ENCODE measurements around the gene GIPC3. TPM values are rescaled to one million over a fixed set of nuclear protein-coding genes. Genes with fewer than 3 reads are reported as not detected.

Gene GIPC3
- total RNA-seq, 5 donors from 2014 or later (not counting 1 experiment from before 2014, with no cell fraction given): 1.5 to 4.3 (median 2.7) TPM

GRCh38 chr19:3631053-3631861, 46.0 kb downstream of the GIPC3 start:
- Histone ChIP-seq H3K4me3 (ENCODE audit: control insufficient read depth in 1 of 2, extremely low read depth in 1 of 2, low read length in 1 of 2) (no peak overlapping the region), H3K27ac (ENCODE audit: low read length) (no peak overlapping the region), H3K36me3 (ENCODE audit: control insufficient read depth in 2 of 2, extremely low read depth in 1 of 2, insufficient read depth in 1 of 2, low read length in 1 of 2) (peaks cover 0 to 2% of the 10 kb centered on the region in 2 donors), H3K4me1 (ENCODE audit: control insufficient read depth in 1 of 2, extremely low read depth in 1 of 2, insufficient read depth in 2 of 2, low read length in 2 of 2) (peaks cover 0 to 8% of the 10 kb centered on the region in 2 experiments), H3K27me3 (replicated peaks in 1 of 2; ENCODE audit: control insufficient read depth in 2 of 2, extremely low read depth in 1 of 2, insufficient read depth in 2 of 2, low read length in 1 of 2) (no peaks in the 10 kb centered on the region), H3K9me3 (no peaks in the 10 kb centered on the region)
- H3K36me3 Mint-ChIP-seq: no peaks in the 10 kb centered on the region
- no peaks in the 10 kb centered on the region for H3K27me3 Mint-ChIP-seq
- no peak overlapping the region for H3K4me3 Mint-ChIP-seq
- WGBS (ENCODE audit: insufficient coverage): 95% methylated on average over 36 of the region's 43 CpGs
- no peak for DNase-seq
- CTCF ChIA-PET: no interaction called here
- no peak for ATAC-seq (replicated peaks in 1 of 4)
- POLR2A ChIA-PET: no interaction called here
- H3K9me3 Mint-ChIP-seq: no peaks in the 10 kb centered on the region
- no peak overlapping the region for H3K27ac Mint-ChIP-seq
- H3K4me1 Mint-ChIP-seq: peaks cover 9 to 13% (median 12%) of the 10 kb centered on the region in 3 donors

GRCh38 chr19:3632098-3632497, 46.8 kb downstream of the GIPC3 start:
- 95% methylated on average over 15 of the region's 16 CpGs for WGBS (ENCODE audit: insufficient coverage)
- Mint-ChIP-seq H3K4me1 (peaks cover 3 to 5% (median 3%) of the 10 kb centered on the region in 3 donors), H3K36me3 (no peaks in the 10 kb centered on the region), H3K9me3 (no peaks in the 10 kb centered on the region), H3K27me3 (no peaks in the 10 kb centered on the region), H3K4me3 (no peak overlapping the region), H3K27ac (no peak overlapping the region)
- ChIA-PET POLR2A (no interaction called here), CTCF (no interaction called here)
- no peak overlapping the region for H3K4me3 ChIP-seq (ENCODE audit: control insufficient read depth in 1 of 2, extremely low read depth in 1 of 2, low read length in 1 of 2)
- no peak overlapping the region for H3K27ac ChIP-seq (ENCODE audit: low read length)
- no peak for DNase-seq
- peaks cover 0 to 6% of the 10 kb centered on the region in 2 experiments for H3K4me1 ChIP-seq (ENCODE audit: control insufficient read depth in 1 of 2, extremely low read depth in 1 of 2, insufficient read depth in 2 of 2, low read length in 2 of 2)
- no peaks in the 10 kb centered on the region for H3K27me3 ChIP-seq (replicated peaks in 1 of 2; ENCODE audit: control insufficient read depth in 2 of 2, extremely low read depth in 1 of 2, insufficient read depth in 2 of 2, low read length in 1 of 2)
- ATAC-seq (replicated peaks in 1 of 4): no peak
- H3K9me3 ChIP-seq: no peaks in the 10 kb centered on the region
- peaks cover 4 to 7% of the 10 kb centered on the region in 2 donors for H3K36me3 ChIP-seq (ENCODE audit: control insufficient read depth in 2 of 2, extremely low read depth in 1 of 2, insufficient read depth in 1 of 2, low read length in 1 of 2)

DNA sequence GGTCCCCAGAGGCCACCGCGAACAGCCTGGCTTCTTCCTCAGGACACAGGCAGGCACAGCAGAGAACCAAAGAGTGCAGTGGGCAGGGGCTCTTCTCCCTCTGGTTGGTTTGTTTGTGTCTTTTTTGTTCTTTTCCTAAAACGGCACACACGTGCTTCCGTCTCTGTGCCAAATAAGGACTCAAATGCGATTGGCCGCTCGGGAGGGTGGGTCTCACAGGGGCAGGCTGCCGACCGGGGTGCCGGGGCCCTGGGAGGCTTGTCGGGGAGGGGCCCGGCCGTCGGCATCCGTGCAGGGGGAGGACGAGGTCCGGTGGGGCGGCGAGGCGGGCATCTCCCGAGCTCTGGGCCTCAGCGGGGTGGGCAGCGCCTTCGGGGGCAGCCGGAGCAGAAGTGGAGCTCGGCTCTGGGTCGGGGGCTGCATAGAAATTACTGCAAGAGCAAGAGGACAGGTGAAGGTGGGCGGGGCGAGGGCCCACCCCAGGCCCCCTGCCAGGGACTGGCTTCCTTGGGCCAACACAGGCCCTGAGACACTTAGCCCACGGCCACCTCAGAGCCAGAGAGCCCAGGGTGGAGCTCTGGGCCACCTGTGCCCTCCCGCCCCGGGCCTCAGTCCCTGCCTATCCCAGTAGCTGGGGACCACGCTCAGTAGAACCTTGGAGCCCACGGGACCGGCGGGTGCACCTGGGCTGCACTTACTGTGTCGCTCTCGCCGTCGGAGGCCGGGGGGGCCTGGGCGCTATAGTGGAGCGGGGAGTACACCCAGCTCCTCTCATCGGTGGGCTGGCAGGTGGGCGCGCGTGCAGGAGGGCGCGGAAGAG, 47.7 kb downstream of the GIPC3 start:
- no peaks in the 10 kb centered on the region for H3K4me1 ChIP-seq (ENCODE audit: control insufficient read depth in 1 of 2, extremely low read depth in 1 of 2, insufficient read depth in 2 of 2, low read length in 2 of 2)
- no peak overlapping the region for H3K27ac ChIP-seq (ENCODE audit: low read length)
- H3K27me3 ChIP-seq (replicated peaks in 1 of 2; ENCODE audit: control insufficient read depth in 2 of 2, extremely low read depth in 1 of 2, insufficient read depth in 2 of 2, low read length in 1 of 2): no peaks in the 10 kb centered on the region
- Mint-ChIP-seq H3K36me3 (no peaks in the 10 kb centered on the region), H3K4me3 (no peak overlapping the region), H3K27ac (no peak overlapping the region), H3K9me3 (no peaks in the 10 kb centered on the region), H3K4me1 (no peaks in the 10 kb centered on the region), H3K27me3 (no peaks in the 10 kb centered on the region)
- H3K36me3 ChIP-seq (ENCODE audit: control insufficient read depth in 2 of 2, extremely low read depth in 1 of 2, insufficient read depth in 1 of 2, low read length in 1 of 2): peaks cover 5 to 7% of the 10 kb centered on the region in 2 donors
- ChIA-PET CTCF (no interaction called here), POLR2A (no interaction called here)
- no peaks in the 10 kb centered on the region for H3K9me3 ChIP-seq
- ATAC-seq (replicated peaks in 1 of 4) (no peak), DNase-seq (no peak)
- no peak overlapping the region for H3K4me3 ChIP-seq (ENCODE audit: control insufficient read depth in 1 of 2, extremely low read depth in 1 of 2, low read length in 1 of 2)
- WGBS (ENCODE audit: insufficient coverage): 95% methylated on average over 46 of the region's 50 CpGs

DNA sequence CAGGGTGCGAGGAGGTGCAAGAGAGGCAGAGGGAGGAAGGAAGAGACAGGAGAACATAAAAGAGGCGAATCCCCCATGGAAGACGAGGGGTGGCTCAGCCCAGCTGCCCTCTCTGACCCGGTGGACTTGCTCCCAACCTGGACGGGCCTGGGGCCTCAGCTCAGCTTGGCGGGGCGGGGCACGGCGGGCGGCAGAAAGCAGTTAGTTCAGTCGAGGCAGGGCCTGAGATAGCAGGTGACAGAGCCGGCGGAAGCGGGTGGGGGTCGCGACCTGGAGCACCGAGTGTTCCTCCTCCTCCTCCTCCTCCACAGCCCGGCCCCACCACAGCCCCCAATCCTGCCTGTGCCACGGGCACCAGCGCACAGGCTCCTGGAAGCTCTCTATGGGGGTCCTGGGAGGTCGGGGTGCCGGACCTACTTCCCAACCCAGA, 48.3 kb downstream of the GIPC3 start:
- Mint-ChIP-seq H3K36me3 (peaks cover 2% of the 10 kb centered on the region), H3K4me3 (no peak overlapping the region)
- CTCF ChIA-PET: no interaction called here

GRCh38 chr19:3634496-3635045, 49.3 kb downstream of the GIPC3 start:
- H3K9me3 Mint-ChIP-seq: no peaks in the 10 kb centered on the region
- no peaks in the 10 kb centered on the region for H3K4me1 Mint-ChIP-seq
- Histone ChIP-seq H3K4me1 (ENCODE audit: control insufficient read depth in 1 of 2, extremely low read depth in 1 of 2, insufficient read depth in 2 of 2, low read length in 2 of 2) (no peaks in the 10 kb centered on the region), H3K4me3 (ENCODE audit: control insufficient read depth in 1 of 2, extremely low read depth in 1 of 2, low read length in 1 of 2) (no peak overlapping the region), H3K27ac (ENCODE audit: low read length) (no peak overlapping the region), H3K9me3 (no peaks in the 10 kb centered on the region), H3K27me3 (replicated peaks in 1 of 2; ENCODE audit: control insufficient read depth in 2 of 2, extremely low read depth in 1 of 2, insufficient read depth in 2 of 2, low read length in 1 of 2) (no peaks in the 10 kb centered on the region), H3K36me3 (ENCODE audit: control insufficient read depth in 2 of 2, extremely low read depth in 1 of 2, insufficient read depth in 1 of 2, low read length in 1 of 2) (peaks cover 7 to 17% of the 10 kb centered on the region in 2 donors)
- DNase-seq (no peak), ATAC-seq (replicated peaks in 1 of 4) (no peak)
- POLR2A ChIA-PET: no interaction called here
- H3K4me3 Mint-ChIP-seq: no peak overlapping the region
- peaks cover 7% of the 10 kb centered on the region for H3K36me3 Mint-ChIP-seq
- no peak overlapping the region for H3K27ac Mint-ChIP-seq
- no peaks in the 10 kb centered on the region for H3K27me3 Mint-ChIP-seq
- CTCF ChIA-PET: no interaction called here
- 90% methylated on average over 18 of the region's 19 CpGs for WGBS (ENCODE audit: insufficient coverage)

More for the DNA sequence above, 48.3 kb downstream of the GIPC3 start:
- ATAC-seq (replicated peaks in 1 of 4) (no peak), DNase-seq (no peak)
- Histone ChIP-seq H3K27me3 (replicated peaks in 1 of 2; ENCODE audit: control insufficient read depth in 2 of 2, extremely low read depth in 1 of 2, insufficient read depth in 2 of 2, low read length in 1 of 2) (no peaks in the 10 kb centered on the region), H3K4me1 (ENCODE audit: control insufficient read depth in 1 of 2, extremely low read depth in 1 of 2, insufficient read depth in 2 of 2, low read length in 2 of 2) (no peaks in the 10 kb centered on the region), H3K4me3 (ENCODE audit: control insufficient read depth in 1 of 2, extremely low read depth in 1 of 2, low read length in 1 of 2) (no peak overlapping the region), H3K36me3 (ENCODE audit: control insufficient read depth in 2 of 2, extremely low read depth in 1 of 2, insufficient read depth in 1 of 2, low read length in 1 of 2) (peaks cover 7 to 10% of the 10 kb centered on the region in 2 donors), H3K9me3 (no peaks in the 10 kb centered on the region), H3K27ac (ENCODE audit: low read length) (no peak overlapping the region)
- H3K27me3 Mint-ChIP-seq: no peaks in the 10 kb centered on the region
- WGBS (ENCODE audit: insufficient coverage): 92% methylated on average over 22 of the region's 22 CpGs
- no peaks in the 10 kb centered on the region for H3K9me3 Mint-ChIP-seq
- no peak overlapping the region for H3K27ac Mint-ChIP-seq
- no peaks in the 10 kb centered on the region for H3K4me1 Mint-ChIP-seq
- POLR2A ChIA-PET: no interaction called here

- POLR2A ChIA-PET: no interaction called here
- H3K27me3 Mint-ChIP-seq: no peaks in the 10 kb centered on the region
Measured at GRCh38 chr19:3636506-3636905, 51.2 kb downstream of the GIPC3 start.

More at GRCh38 chr19:3636506-3636905, 51.2 kb downstream of the GIPC3 start:
- Mint-ChIP-seq H3K27ac (no peak overlapping the region), H3K36me3 (peaks cover 11% of the 10 kb centered on the region), H3K4me3 (no peak overlapping the region), H3K9me3 (no peaks in the 10 kb centered on the region), H3K4me1 (no peaks in the 10 kb centered on the region)
- Histone ChIP-seq H3K27ac (ENCODE audit: low read length) (no peak overlapping the region), H3K4me1 (ENCODE audit: control insufficient read depth in 1 of 2, extremely low read depth in 1 of 2, insufficient read depth in 2 of 2, low read length in 2 of 2) (no peaks in the 10 kb centered on the region), H3K36me3 (ENCODE audit: control insufficient read depth in 2 of 2, extremely low read depth in 1 of 2, insufficient read depth in 1 of 2, low read length in 1 of 2) (peaks cover 14 to 22% of the 10 kb centered on the region in 2 donors), H3K27me3 (replicated peaks in 1 of 2; ENCODE audit: control insufficient read depth in 2 of 2, extremely low read depth in 1 of 2, insufficient read depth in 2 of 2, low read length in 1 of 2) (no peaks in the 10 kb centered on the region), H3K4me3 (ENCODE audit: control insufficient read depth in 1 of 2, extremely low read depth in 1 of 2, low read length in 1 of 2) (no peak overlapping the region), H3K9me3 (no peaks in the 10 kb centered on the region)
- CTCF ChIA-PET: no interaction called here
- 96% methylated on average over 20 of the region's 20 CpGs for WGBS (ENCODE audit: insufficient coverage)
- ATAC-seq (replicated peaks in 1 of 4): no peak
- DNase-seq: no peak

Measured in T-cell (primary cell).